ENCODE data around the gene CD200R1. TPM values are rescaled to one million over a fixed set of nuclear protein-coding genes. Genes with fewer than 3 reads are reported as not detected.

CD200R1 gene
- total RNA-seq, 1 experiment from 2014 or later, result not detected

- H3K9ac ChIP-seq (ENCODE audit: low read length), result no peak overlapping the region
- H3K9me2 ChIP-seq (ENCODE audit: insufficient read depth), result no peaks in the 10 kb centered on the region
- POLR2A ChIA-PET, result no interaction called here
- TF ChIP-seq JUND (IDR thresholded peaks at IDR 0.05) (no peak), EZH2 (IDR thresholded peaks at IDR 0.05) (no peak), REST (IDR thresholded peaks at IDR 0.05; ENCODE audit: low read depth) (no peak), FOSL1 (IDR thresholded peaks at IDR 0.05; ENCODE audit: low read depth) (no peak), TCF7L2 (IDR thresholded peaks at IDR 0.05; ENCODE audit: borderline replicate concordance, extremely low read depth, insufficient read depth, insufficient read length) (no peak), POLR2AphosphoS5 (IDR thresholded peaks at IDR 0.05; ENCODE audit: low read depth, low read length) (no peak), YY1 (IDR thresholded peaks at IDR 0.05; ENCODE audit: extremely low read depth, insufficient replicate concordance, low read depth, low read length) (no peak), ELF1 (IDR thresholded peaks at IDR 0.05; ENCODE audit: borderline replicate concordance, low read depth) (no peak), ZBTB33 (IDR thresholded peaks at IDR 0.05; ENCODE audit: extremely low read depth, insufficient replicate concordance, low read length) (no peak), ATF3 (IDR thresholded peaks at IDR 0.05) (no peak), ZFX (IDR thresholded peaks at IDR 0.05) (no peak), MAX (IDR thresholded peaks at IDR 0.05) (no peak), POLR2A (IDR thresholded peaks at IDR 0.05; ENCODE audit: borderline replicate concordance, extremely low read depth, insufficient read depth, insufficient read length) (no peak), RAD21 (IDR thresholded peaks at IDR 0.05; ENCODE audit: low read depth) (no peak), SIN3A (IDR thresholded peaks at IDR 0.05; ENCODE audit: low read depth) (no peak), SP1 (IDR thresholded peaks at IDR 0.05; ENCODE audit: low read depth) (no peak), EZH2phosphoT487 (IDR thresholded peaks at IDR 0.05; ENCODE audit: borderline replicate concordance) (no peak), CTCF (IDR thresholded peaks at IDR 0.05 in 2 of 3, conservative IDR thresholded peaks at IDR 0.05 in 1 of 3; ENCODE audit: borderline replicate concordance in 1 of 3, insufficient read depth in 1 of 3, low read depth in 2 of 3, low read length in 2 of 3) (no peak), EGR1 (IDR thresholded peaks at IDR 0.05; ENCODE audit: low read depth) (no peak), CEBPB (IDR thresholded peaks at IDR 0.05; ENCODE audit: low read depth) (no peak)
- CTCF ChIA-PET, result no interaction called here
- intact Hi-C loops (cut with micrococcal nuclease), result no loop called here
- H3K9me3 ChIP-seq (ENCODE audit: control insufficient read depth in 1 of 2, insufficient read depth in 1 of 2, low read depth in 1 of 2, low read length in 2 of 2), result 0 out of 4 replicates have a peak, but pooled peaks cover 0 to 3% of the 10 kb centered on the region in 2 experiments
- no TSS peak for BruUV-seq (replicated peaks)
- no peak overlapping the region for H3K27ac ChIP-seq (ENCODE audit: low read depth, low read length)
- H2AFZ ChIP-seq (ENCODE audit: low read depth, low read length, poor library complexity, severe bottlenecking), result no peak overlapping the region
- H3K79me2 ChIP-seq (ENCODE audit: insufficient read depth, low read length), result no peaks in the 10 kb centered on the region
- RAD21 ChIA-PET (ENCODE audit: low non-redundant PET in 1 of 2, low total read pairs in 2 of 2, uncharacterized antibody in 2 of 2, unreplicated experiment in 2 of 2), result no interaction called here
- no peaks in the 10 kb centered on the region for H3K36me3 ChIP-seq (ENCODE audit: control insufficient read depth in 1 of 2, insufficient read depth in 2 of 2, low read length in 2 of 2)
- H3K4me2 ChIP-seq (ENCODE audit: low read length), result no peak overlapping the region
- H3K4me3 ChIP-seq (replicated peaks in 1 of 2; ENCODE audit: low read depth in 1 of 2, low read length in 2 of 2), result no peak overlapping the region
- no peaks in the 10 kb centered on the region for H3K4me1 ChIP-seq (ENCODE audit: control insufficient read depth in 1 of 2, insufficient read depth in 2 of 2, low read length in 2 of 2)
- no peaks in the 10 kb centered on the region for H4K20me1 ChIP-seq (ENCODE audit: insufficient read depth)
- H3K27me3 ChIP-seq (ENCODE audit: insufficient read depth, low read length), result no peaks in the 10 kb centered on the region
- DNase-seq (ENCODE audit: low read depth, low spot score) (no peak), ATAC-seq (no peak)
These were observed 11.2 kb downstream of the CD200R1 start for GRCh38 chr3:112963683-112964082.

Measured in HCT116 (cell line).